Right lobe of liver (tissue), 4 donors: ENCODE results near the gene MBOAT2.

ENCODE experiments used
- POLR2A ChIP-seq: fragments of 450-650 bp; IDR thresholded peaks from one replicate; pipeline ENCODE4 v1.6.1; 2017; ENCODE audit warnings: antibody characterized with exemption, mild to moderate bottlenecking
- TF ChIP-seq, protein P1 (sequence below), 4 donors: fragments of 200-600 bp in 3 of 4; fragments of 450-650 bp in 1 of 4; IDR thresholded peaks; one replicate each; pipeline versions ENCODE4 v1.5.1 to v1.8.0; 2016 to 2022; ENCODE audit warnings: antibody characterized with exemption in 4 of 4, mild to moderate bottlenecking in 2 of 4
- donor health status: DM: no; HTN: no; CAD: no.
- donor health status: DM: no; HTN: no; CAD: no.
- donor health status: DM: no; HTN: yes; CAD: no.

DNA sequence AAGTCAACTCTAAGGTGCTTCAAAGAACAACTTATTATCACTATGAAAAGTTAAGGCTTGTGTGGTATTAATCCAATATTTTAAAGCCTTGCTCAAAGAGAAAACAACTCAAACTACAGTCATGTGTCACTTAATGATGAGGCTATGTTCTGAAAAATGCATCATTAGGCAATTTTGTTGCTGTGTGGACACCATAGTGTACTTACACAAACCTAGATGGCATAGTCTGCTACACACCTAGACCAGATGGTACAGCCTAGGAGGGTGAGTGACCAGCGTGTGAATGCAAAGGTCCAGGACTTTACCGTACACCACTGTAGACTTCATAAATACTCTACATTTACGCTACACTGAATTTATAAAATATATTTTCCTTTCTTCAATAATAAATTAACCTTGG is 3.0 kb downstream of the MBOAT2 start:
- TF ChIP-seq, protein P1, sequence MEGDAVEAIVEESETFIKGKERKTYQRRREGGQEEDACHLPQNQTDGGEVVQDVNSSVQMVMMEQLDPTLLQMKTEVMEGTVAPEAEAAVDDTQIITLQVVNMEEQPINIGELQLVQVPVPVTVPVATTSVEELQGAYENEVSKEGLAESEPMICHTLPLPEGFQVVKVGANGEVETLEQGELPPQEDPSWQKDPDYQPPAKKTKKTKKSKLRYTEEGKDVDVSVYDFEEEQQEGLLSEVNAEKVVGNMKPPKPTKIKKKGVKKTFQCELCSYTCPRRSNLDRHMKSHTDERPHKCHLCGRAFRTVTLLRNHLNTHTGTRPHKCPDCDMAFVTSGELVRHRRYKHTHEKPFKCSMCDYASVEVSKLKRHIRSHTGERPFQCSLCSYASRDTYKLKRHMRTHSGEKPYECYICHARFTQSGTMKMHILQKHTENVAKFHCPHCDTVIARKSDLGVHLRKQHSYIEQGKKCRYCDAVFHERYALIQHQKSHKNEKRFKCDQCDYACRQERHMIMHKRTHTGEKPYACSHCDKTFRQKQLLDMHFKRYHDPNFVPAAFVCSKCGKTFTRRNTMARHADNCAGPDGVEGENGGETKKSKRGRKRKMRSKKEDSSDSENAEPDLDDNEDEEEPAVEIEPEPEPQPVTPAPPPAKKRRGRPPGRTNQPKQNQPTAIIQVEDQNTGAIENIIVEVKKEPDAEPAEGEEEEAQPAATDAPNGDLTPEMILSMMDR (IDR thresholded peaks at IDR 0.05) = no peak
- no peak for TF ChIP-seq POLR2A
